Measurements from ENCODE around the gene ERGIC1. TPM values are rescaled to one million over a fixed set of nuclear protein-coding genes. Genes with fewer than 3 reads are reported as not detected.

The ERGIC1 gene
- total and polyA plus RNA-seq, 2 of the 13 experiments (the other 11 are each of a cell fraction or from before 2014, with no cell fraction given), result 78.5 to 184 TPM

- TF ChIP-seq ZNF414 (CRISPR knock-in tag; IDR thresholded peaks at IDR 0.05), result no peak
- TF ChIP-seq ZNF260 (CRISPR knock-in tag; IDR thresholded peaks at IDR 0.05; ENCODE audit: borderline replicate concordance, low read depth), result no peak
- TF ChIP-seq EZH2 (conservative IDR thresholded peaks at IDR 0.05; ENCODE audit: low read depth, low read length), result no peak
- no peak for TF ChIP-seq SNAI1 (CRISPR knock-in tag; IDR thresholded peaks at IDR 0.05; ENCODE audit: borderline replicate concordance)
- TF ChIP-seq ZNF672 (CRISPR knock-in tag; IDR thresholded peaks at IDR 0.05), result no peak
- no peak for TF ChIP-seq CCAR2 (optimal IDR thresholded peaks at IDR 0.05; ENCODE audit: low read depth, low read length)
- no peak for TF ChIP-seq ZNF253 (CRISPR knock-in tag; IDR thresholded peaks at IDR 0.05; ENCODE audit: borderline replicate concordance)
- no peak for TF ChIP-seq KLF12 (CRISPR knock-in tag; IDR thresholded peaks at IDR 0.05; ENCODE audit: borderline replicate concordance)
- no peak for TF ChIP-seq NCOR1 (IDR thresholded peaks at IDR 0.05; ENCODE audit: borderline replicate concordance, low read length)
- TF ChIP-seq ZNF777 (CRISPR knock-in tag; IDR thresholded peaks at IDR 0.05), result no peak
- TF ChIP-seq ERF (CRISPR knock-in tag; IDR thresholded peaks at IDR 0.05), result no peak; the same call in 1 of the 2 replicates
- TF ChIP-seq BCL3 (CRISPR knock-in tag; IDR thresholded peaks at IDR 0.05), result 0 out of 2 replicates have a peak, but pooled peaks have one; percentile 24
- no peak for TF ChIP-seq THRA (CRISPR knock-in tag; IDR thresholded peaks at IDR 0.05; ENCODE audit: borderline replicate concordance)
- TF ChIP-seq TGIF2 (CRISPR knock-in tag; IDR thresholded peaks at IDR 0.05), result no peak
- no peak for TF ChIP-seq ETV6 (CRISPR knock-in tag; conservative IDR thresholded peaks at IDR 0.05)
- TF ChIP-seq ZNF331 (CRISPR knock-in tag; IDR thresholded peaks at IDR 0.05), result no peak
- no peak for TF ChIP-seq RFX5 (IDR thresholded peaks at IDR 0.05; ENCODE audit: low read depth, low read length)
- no peak for TF ChIP-seq ZBTB3 (CRISPR knock-in tag; IDR thresholded peaks at IDR 0.05; ENCODE audit: borderline replicate concordance, low read depth)
- TF ChIP-seq ZBTB21 (CRISPR knock-in tag; IDR thresholded peaks at IDR 0.05), result no peak; the same call in 1 of the 2 replicates
- no peak for TF ChIP-seq ZSCAN20 (CRISPR knock-in tag; IDR thresholded peaks at IDR 0.05; ENCODE audit: borderline replicate concordance)
- TF ChIP-seq MEF2D (CRISPR knock-in tag; IDR thresholded peaks at IDR 0.05), result no peak
- no peak for TF ChIP-seq MYPOP (CRISPR knock-in tag; IDR thresholded peaks at IDR 0.05)
- no peak for TF ChIP-seq TAF1 (CRISPR knock-in tag; IDR thresholded peaks at IDR 0.05)
- TF ChIP-seq ATM (IDR thresholded peaks at IDR 0.05; ENCODE audit: borderline replicate concordance), result no peak
- no peak for TF ChIP-seq SSRP1 (CRISPR knock-in tag; IDR thresholded peaks at IDR 0.05)
- peak; percentile 95 for TF ChIP-seq RAD51 (IDR thresholded peaks at IDR 0.05; ENCODE audit: borderline replicate concordance)
- no peak for TF ChIP-seq TBX3 (IDR thresholded peaks at IDR 0.05; ENCODE audit: borderline replicate concordance)
- TF ChIP-seq TEAD2 (CRISPR knock-in tag; IDR thresholded peaks at IDR 0.05), result no peak
Measured at GRCh38 chr5:172789687-172790495, 44.2 kb upstream of the ERGIC1 start (continued).
